GM20431 (cell line): ENCODE measurements around the gene MYH11.
"Not testable (repeated sequence)": the region's sequence is repeated elsewhere in the genome, so short reads cannot be mapped to it uniquely, and the experiment has no call there.

Experiments
- in situ Hi-C: fragments of 300-500 bp; cut with MseI, MboI; formaldehyde crosslinking; loops from one replicate; pipeline ENCODE4 v1.15.0; 2020; ENCODE audit warnings: low sequenced_read_pairs; ENCODE audit not compliant: unreplicated experiment

MYH11 gene

DNA sequence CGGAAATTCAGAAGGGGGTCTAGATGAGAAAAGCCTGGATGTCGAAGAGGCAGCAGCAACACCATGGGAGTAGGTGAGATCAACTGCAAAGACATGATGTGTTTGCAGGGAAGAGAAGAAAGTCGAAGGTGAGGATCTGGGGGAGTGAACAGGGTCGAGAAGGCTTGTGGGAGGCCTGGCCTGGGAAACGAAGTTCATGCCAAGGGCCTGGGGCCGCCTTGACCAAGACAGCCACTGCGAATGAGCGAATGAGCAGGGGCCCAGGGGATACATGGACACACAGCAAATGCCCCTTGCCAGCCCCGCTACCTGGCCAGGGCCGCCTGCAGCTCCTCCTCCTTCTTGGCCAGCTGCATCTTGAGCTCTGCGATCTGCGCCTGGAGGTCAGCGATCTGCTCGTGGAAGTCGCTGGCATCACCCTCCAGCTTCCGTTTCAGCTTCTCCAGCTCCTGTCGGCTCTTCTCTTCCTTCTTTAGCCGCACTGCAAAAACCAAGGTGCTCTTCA lies 119.6 kb downstream of the MYH11 start:
- in situ Hi-C loops, result no loop called here

DNA sequence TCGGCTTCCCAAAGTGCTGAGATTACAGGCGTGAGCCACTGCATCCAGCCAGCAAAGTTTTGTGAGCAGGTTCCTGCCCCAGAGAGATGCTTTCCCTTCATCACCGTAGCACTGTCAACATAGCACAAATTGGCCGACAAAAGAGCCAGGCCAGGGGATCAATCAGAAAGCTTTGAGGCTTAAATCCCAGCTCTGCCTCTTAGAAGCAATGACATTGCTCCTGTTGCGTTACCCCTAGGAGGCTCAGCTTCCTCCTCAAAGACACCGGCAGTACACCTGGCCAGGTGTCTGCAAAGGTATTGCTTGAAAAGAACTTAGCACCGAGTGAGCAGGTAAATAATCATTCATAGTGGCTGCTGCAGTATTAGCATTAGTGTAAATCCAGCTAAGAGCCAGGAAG lies 120.3 kb downstream of the MYH11 start:
- in situ Hi-C loops, result no loop called here

DNA sequence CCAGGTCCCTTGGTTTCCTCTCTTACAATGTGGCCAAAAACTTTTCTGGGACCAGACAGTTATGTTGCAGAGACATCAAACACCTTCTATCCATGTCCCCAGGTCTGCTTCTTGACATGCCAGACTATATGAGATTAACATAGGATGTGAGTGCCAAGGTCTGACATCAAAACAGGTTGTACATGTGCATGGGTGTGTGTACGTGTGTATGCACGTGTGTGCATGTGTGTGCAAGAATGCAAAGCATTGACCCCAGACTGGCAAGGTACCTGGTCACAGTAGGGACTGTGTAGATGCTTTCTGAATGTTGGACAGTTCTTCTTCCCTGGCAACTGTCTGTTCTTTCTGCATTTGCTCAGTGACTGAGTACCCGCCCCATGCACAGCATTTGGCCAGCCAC lies 121.2 kb downstream of the MYH11 start:
- in situ Hi-C loops, result no loop called here

DNA sequence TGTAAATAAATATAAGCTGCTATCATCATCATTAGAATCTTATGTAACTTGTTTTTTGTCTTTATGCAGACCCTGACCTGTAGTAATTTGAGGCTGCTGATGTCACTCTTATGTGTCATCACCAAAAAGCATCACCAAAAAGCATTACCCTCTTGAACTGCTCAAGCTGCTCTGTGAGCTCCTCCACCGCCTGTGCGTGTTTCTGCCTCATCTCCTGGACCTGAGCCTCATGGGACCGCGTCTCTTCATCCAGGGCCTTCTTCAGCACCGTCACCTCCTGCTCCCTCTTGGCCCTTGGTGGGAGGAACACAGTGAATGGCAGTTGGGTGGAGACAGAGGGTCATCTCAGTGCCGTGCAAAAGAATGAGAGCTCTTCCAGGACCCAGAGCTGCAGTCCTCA lies 124.4 kb downstream of the MYH11 start:
- in situ Hi-C loops, result no loop called here

DNA sequence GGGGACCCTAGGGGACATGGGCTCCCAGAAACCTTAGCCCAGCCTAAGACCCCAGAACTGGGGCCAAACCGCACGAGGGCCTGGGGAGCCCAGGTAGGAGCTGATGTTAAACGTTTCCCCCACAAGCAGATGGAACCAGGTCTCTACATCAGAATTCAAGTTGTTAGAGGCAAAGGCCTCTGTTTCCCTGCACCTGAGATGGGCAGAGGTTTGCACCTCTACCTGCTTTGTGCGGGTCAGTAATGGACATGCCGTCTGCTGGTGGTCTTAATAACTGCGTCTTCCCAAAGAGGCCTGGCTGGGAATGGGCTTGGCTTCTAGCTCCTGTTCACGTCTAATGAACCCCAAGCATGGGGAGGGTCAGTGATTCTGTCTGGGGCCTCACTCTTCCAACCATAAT lies 127.7 kb downstream of the MYH11 start:
- in situ Hi-C loops, result no loop called here

DNA sequence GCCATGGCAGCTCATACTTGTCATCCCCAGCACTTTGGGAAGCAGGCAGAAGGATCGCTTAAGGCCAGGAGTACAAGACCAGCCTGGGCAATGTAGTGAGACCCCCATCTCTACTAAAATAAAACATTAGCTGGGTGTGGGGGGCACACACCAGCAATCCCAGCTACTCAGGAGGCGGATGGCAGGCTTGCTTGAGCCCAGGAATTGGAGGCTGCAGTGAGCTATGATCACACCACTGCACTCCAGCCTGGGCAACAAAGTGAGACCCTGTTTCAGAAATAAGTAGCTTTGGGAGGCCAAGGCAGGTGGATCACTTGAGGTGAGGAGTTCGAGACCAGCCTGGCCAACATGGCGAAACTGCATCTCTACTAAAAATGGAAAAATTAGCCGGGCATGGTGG lies 129.1 kb downstream of the MYH11 start:
- in situ Hi-C loops, result not testable (repeated sequence)

DNA sequence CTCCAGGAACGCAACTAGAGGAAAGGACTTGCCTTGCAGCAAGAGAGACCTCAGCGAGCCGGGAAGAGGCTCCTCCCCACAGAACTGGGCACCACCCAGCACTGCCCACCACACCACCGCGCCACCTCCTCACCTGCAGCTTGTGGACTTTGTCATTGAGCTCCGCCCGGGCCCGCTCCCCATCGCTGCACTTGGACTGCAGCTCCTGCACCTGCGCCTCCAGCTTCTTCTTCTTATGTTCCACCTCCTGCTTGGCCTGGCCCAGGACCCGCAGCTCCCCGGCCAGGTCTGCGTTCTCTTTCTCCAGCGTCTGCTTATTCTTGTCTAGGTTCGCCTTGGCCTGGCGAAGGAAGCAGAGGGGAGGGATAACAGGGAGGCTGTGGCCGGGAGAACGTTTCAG lies 130.1 kb downstream of the MYH11 start:
- in situ Hi-C loops, result no loop called here

DNA sequence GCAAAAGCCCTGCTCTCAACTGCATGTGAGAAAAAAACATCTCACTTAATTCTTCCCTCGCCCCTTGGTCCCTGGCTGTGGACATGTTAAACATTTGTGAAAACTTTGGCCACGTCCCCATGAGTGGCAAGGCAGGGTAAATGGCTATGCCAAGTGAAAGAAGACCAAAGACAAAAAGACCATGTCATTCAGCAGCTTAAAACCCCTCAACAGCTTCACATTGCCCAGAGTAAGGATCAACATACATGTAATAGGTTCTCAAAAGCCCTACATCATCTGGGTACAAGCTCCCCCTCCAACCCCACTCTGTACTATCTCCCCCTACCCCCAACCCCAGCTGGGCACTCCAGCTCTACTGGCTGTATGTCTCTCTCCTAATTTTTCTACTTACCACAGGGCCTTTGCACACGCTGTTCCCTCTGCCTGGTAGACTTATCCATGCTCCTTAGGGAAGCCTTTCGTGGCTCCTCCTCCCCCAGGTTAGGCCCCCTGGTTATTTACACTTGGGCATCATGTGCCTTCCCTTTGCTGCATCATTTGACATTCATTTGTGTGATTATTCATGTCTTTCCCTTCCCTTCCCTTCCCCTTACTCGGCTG lies 131.1 kb downstream of the MYH11 start:
- in situ Hi-C loops, result no loop called here

DNA sequence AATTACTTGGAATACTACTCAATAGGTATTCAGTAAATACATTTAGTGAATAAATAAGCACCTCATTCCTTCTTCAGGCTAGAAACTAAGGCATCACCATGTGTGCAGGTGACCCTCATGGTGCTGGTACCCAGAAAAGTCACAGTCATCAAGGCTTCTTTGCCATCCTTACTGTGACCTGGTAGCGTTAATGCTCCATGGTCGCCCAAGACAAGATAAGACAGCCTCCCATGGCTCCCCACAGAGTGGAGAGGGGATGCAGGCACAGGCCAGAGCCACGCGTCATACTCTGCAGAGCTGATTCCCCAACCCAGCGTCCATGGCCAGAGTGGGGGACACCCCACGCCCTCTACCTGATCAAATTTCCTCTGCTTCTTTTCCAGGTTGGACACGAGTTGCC lies 133.0 kb downstream of the MYH11 start:
- in situ Hi-C loops, result no loop called here

DNA sequence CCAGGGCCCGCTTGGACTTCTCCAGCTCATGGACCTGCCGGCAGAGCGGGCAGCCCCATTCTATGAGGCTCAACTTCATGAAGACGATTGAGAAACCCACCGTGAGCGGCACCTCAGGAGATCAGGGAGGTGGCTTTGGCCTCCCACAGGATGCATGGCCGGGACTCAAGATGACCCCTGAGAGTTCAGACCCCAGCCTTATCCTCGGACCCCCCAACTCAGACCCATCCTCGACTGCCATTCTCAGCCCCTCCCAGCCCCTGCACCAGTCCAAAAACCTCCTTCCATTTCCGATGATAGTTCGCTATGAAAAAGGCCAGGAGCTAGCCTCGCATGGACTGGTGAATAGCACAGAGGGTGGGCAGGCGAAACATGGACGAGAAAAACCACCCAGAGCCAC lies 135.8 kb downstream of the MYH11 start:
- in situ Hi-C loops, result no loop called here

DNA sequence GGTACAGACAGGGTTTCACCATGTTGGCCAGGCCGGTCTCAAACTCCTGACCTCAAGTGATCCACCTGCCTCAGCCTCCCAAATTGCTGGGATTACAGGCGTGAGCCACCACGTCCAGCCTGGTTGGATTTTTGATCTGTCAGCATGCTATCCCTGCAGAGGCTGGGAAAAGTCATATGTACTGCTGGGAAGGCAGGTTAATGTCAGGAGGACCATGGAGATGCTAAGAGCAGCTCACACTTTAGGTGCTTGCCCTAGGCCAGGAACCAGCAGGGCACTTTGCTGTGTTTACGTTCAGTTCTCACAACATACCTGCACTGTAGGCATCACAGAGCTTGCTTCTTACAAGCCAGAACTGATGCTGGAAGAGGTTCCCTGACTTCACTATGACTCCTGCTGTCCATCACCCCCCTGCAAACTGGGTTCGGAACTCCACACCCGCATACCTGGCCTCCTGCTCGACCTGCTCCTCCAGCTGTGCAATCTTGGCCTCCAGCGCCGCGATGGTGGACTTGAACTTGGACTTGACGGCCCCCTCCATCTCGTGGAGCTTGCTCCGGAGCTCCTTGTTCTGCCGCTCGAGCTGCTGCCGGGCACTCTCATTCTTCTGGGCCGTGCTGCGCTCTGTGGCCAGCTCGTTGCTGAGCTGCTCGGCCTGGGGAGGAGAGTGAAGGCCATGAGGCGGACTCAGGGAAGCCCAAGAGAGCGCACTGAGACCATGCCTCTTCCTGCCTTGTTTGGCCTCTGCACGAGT lies 140.0 kb downstream of the MYH11 start:
- in situ Hi-C loops, result no loop called here

DNA sequence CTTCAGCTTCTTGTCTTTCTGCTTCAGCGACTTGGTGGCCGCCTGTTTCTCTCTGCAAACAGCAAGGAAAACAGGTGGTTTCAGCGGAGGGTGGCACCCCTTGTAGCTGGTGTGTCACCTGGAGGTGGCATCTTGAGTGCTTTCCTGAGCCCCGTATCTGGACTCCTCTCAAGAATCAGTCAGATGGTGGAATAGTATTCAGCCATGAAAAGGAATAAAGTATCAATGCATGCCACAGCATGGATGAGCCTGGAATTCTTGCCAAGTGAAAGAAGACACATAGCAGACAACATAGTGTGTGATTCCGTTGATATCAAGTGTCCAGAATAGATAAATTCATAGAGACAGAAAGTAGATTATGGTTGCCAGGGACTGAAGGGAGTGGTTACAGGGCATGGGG lies 141.6 kb downstream of the MYH11 start:
- in situ Hi-C loops, result no loop called here

DNA sequence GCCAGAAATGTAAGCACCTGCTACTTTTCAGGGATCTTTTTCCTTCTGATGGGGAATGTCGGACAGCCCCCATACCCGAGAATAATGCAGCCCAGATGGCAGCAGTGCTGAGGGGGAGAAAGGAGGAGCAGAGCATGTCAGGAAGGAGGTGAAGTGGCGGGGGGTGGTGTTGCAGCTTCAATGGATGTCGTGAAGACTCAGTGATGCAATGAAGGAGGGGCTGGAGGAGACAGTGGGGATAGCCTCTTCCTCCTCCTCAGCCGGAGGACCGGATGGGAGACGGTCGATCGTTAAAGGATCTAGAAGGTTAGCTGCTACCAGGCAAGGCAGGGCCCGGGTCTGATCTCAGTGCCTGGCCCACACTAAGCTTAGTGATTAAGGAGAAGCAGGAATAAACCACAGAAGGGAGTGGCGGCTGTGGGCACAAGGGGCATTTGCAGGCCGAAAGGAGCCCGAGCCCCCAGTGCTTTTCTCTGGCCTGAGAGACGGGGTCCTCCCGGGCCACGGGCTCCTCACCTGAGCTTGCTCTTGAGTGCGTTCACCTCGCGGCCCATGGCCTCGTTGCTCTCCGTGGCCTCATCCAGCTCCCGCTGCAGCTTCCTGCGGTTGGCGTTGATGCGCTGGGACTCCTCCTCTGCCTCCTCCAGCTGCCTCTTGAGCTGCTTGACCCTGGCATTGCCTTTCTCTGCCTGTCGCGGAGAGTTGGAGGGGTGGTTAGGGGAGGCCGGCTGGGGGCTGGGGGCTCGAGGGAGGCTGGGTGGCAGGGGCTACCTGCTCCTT lies 142.2 kb downstream of the MYH11 start:
- in situ Hi-C loops, result no loop called here

DNA sequence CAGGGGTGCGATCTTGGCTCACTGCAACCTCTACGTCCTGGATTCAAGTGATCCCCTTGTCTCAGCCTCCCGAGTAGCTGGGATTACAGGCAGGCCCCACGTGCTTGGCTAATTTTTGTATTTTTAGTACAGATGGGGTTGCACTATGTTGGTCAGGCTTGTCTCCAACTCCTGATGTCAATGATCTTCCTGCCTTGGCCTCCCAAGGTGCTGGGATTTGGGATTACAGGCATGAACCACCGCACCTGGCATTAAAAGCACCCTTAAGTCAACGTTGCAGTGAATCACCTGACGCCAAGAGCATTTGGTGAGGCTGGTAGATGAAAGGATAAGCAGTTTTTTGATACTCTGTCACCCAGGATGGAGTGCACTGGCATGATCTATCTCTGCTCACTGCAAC lies 147.8 kb downstream of the MYH11 start:
- in situ Hi-C loops, result no loop called here

DNA sequence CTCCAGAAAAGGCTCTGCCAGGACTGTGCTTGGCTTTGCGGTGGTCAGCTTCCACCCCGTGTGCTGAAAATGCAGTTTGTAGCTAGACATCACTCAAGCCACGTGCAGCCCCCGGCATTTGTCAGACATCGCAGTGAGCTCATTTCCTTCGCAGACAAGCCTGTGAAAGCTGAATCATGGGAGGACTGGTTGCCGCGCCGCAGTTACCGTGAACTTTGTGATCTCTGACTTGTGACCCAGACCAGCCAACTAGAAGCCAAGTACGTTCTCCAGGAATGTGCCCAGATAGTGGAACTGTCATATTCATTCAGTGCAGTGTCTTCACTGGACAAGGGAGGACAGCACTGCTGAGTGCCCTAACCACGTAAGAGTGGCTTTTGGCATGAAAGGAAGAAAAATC lies 148.7 kb downstream of the MYH11 start:
- in situ Hi-C loops, result no loop called here

DNA sequence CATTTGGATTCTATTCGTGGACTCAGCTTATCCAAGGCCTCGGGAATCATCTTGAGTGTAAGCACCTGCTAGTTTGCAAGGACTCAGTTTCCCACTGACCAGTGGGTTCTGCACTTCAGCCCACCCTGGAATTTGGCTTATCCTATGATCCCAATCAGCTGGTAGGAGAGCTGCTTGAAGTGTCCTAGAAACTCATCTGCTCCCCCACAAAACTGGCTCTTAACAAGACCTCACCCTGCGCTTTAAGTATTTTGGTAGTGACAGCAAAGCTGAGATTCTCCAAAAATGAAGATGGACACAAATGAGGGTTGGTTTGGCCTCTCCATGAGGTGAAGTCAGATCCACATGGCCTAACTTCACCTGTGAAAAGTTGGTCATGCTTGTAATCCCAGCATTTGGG lies 149.5 kb downstream of the MYH11 start:
- in situ Hi-C loops, result no loop called here

DNA sequence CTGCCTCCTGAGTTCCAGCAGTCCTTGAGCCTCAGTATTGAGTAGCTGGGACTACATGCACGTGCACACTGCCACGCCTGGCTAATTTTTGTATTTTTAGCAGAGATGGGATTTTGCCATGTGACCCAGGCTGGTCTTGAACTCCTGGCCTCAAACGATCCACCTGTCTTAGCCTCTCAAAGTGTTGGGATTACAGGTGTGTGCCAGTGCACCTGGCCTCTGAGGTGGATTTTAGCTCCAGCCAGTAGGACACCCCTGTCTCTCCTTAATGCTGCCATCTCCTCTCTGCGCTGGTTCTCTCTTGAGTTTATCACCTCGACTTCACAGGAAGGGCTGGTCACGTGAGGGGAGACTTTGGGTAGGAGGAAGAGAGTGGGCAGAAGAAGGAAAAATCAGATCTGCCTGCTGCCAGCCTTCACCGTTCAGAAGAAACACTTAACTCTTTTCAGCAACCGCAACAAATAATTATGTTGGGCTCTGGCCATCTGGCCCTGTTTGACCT lies 151.7 kb downstream of the MYH11 start:
- in situ Hi-C loops, result no loop called here

DNA sequence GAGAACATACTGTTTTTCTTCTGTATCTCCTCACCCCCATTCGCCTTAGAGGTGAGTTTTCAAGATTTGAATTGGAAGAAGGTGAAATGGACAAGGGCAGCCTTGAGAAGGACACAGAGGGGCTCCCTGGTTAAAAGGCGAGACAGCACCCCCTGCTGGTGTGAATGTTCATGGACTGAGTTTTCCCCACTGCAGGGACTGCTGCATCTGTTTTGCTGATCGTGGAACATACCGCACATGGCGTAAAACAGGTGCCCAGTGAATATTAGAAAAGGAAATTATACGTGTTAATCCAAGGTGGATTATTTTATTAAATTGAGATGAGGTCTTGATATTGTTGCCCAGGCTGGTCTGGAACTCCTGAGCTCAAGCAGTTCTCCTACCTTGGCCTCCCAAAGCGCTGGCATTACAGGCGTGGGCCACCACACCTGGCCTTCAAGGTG lies 152.3 kb downstream of the MYH11 start:
- in situ Hi-C loops, result no loop called here

DNA sequence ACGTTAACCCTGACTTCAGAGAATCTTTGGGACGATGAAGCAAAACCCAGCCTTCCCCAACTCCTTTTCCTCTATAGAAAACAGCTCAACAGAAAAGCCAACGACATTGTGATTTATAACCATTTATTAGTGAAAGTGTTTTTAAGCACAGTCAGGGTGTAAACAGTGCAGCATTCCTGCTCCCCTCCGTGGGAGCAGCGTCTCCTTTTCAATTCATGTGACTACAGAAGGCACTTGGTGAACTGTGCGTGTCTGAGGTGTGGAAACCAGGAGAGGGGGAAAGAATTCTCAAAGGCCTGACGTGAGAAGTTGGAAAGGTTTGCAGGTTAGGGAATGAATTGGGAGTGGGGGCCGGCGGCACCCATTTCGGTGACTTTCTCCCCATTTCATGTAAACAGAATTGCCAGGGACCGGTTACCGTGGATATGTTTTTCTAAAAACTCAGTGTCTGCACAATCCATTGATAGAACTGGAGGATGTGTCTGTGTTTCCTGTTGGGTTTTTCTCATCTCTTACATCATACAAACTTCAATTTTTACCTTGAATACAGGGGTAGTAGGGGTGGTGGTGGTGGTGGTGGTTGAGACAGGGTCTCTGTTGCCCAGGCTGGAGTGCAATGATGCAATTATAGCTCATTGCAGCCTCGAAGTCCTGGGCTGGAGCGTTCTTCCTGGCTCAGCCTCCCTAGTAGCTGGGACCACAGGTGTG lies 153.6 kb downstream of the MYH11 start:
- in situ Hi-C loops, result no loop called here
